Gastroesophageal sphincter (tissue), 4 donors: ENCODE results near the gene UCN. TPM values are rescaled to one million over a fixed set of nuclear protein-coding genes. Genes with fewer than 3 reads are reported as not detected.
"Not testable (repeated sequence)": the region's sequence is repeated elsewhere in the genome, so short reads cannot be mapped to it uniquely, and the experiment has no call there.

Source experiments
- ATAC-seq: fragments of 150-250 bp; one replicate; pipeline ENCODE4 v1.9.1; 2016; ENCODE audit warnings: mild to moderate bottlenecking, moderate library complexity
- H3K27ac ChIP-seq, 4 donors: fragments of 200-600 bp; sonication (generic) in 3 of 4; 1 replicate in 3 of 4; 2 replicates in 1 of 4; pipeline ENCODE4 v1.5.1; 2016 to 2019
- H3K27me3 ChIP-seq: fragments of 200-600 bp; sonication (generic); one replicate; pipeline ENCODE4 v1.5.1; 2019
- H3K36me3 ChIP-seq, 2 donors: fragments of 200-600 bp; sonication (generic); one replicate each; pipeline ENCODE4 v1.5.1; 2019; ENCODE audit warnings: control low read depth in 1 of 2
- H3K4me1 ChIP-seq, 3 donors: fragments of 200-600 bp; sonication (generic); 1 replicate in 2 of 3; 2 replicates in 1 of 3; pipeline ENCODE4 v1.5.1; 2016 to 2019; ENCODE audit warnings: control low read depth in 2 of 3
- H3K4me3 ChIP-seq, 2 donors: fragments of 200-600 bp; sonication (generic); one replicate each; pipeline ENCODE4 v1.5.1; 2019; ENCODE audit warnings: mild to moderate bottlenecking in 1 of 2, moderate library complexity in 1 of 2
- H3K9me3 ChIP-seq, 3 donors: fragments of 200-600 bp; sonication (generic); one replicate each; pipeline ENCODE4 v1.5.1; 2017 to 2019; ENCODE audit warnings: control low read depth in 2 of 3
- CTCF ChIP-seq, 4 experiments: fragments of 200-600 bp in 2 of 4; fragments of 450-650 bp in 2 of 4; sonication (generic) in 1 of 4; IDR thresholded peaks; one replicate each; pipeline ENCODE4 v1.5.1; 2017 to 2019; ENCODE audit warnings: antibody characterized with exemption in 4 of 4, mild to moderate bottlenecking in 2 of 4, moderate library complexity in 2 of 4
- EP300 ChIP-seq: sonication (generic); formaldehyde crosslinking; IDR thresholded peaks from one replicate; pipeline ENCODE4 v1.6.1; 2017; ENCODE audit warnings: antibody characterized with exemption, mild to moderate bottlenecking
- POLR2A ChIP-seq, 2 donors: fragments of 450-650 bp; IDR thresholded peaks; one replicate each; pipeline ENCODE4 v1.6.1; 2017; ENCODE audit warnings: antibody characterized with exemption in 2 of 2, mild to moderate bottlenecking in 2 of 2, moderate library complexity in 1 of 2
- POLR2AphosphoS5 ChIP-seq: sonication (generic); formaldehyde crosslinking; IDR thresholded peaks from one replicate; pipeline ENCODE4 v1.6.1; 2017; ENCODE audit warnings: antibody characterized with exemption
- WGBS, 2 donors: methylation state at CpG; one replicate each; pipeline ENCODE4 v1.1.5; 2018; ENCODE audit warnings: low coverage in 1 of 2; 5-methylcytosine and 5-hydroxymethylcytosine counted together
- total RNA-seq, 4 donors: library from RNA; depleted of rRNA; stranded (reverse); fragments of >200 nt; gene quantifications; one replicate each; pipeline ENCODE4 v1.1.0, GENCODE V29; 2016

UCN gene
- total RNA-seq, 4 donors from 2014 or later = 0.67 to 5.0 (median 2.0) TPM

- TF ChIP-seq EP300 = no peak
- no peak for TF ChIP-seq POLR2A (IDR thresholded peaks at IDR 0.05)
- TF ChIP-seq POLR2AphosphoS5 = no peak
- no peak for TF ChIP-seq CTCF (IDR thresholded peaks at IDR 0.05)
- Histone ChIP-seq H3K27me3 (peaks cover 47% of the 10 kb centered on the region), H3K4me1 (peaks cover 0 to 6% (median 0%) of the 10 kb centered on the region in 3 donors), H3K4me3 (no peak overlapping the region), H3K27ac (no peak overlapping the region), H3K36me3 (no peaks in the 10 kb centered on the region), H3K9me3 (no peaks in the 10 kb centered on the region)
- WGBS, 2 donors = 70 to 77% methylated on average over 2 to 3 of the region's 3 CpGs
- ATAC-seq = no peak
These were observed 26.8 kb downstream of the UCN start for GRCh38 chr2:27281442-27281841.

- no peak overlapping the region for H3K27ac ChIP-seq
- WGBS, 2 donors = 65% methylated on average over 2 of the region's 3 CpGs; no CpG with 5 or more reads in 1 of the 2 donors
- peaks cover 0 to 6% (median 0%) of the 10 kb centered on the region in 3 donors for H3K4me1 ChIP-seq
- H3K4me3 ChIP-seq = no peak overlapping the region
- TF ChIP-seq CTCF (IDR thresholded peaks at IDR 0.05) (no peak), EP300 (no peak), POLR2AphosphoS5 (no peak), POLR2A (IDR thresholded peaks at IDR 0.05) (no peak)
- no peaks in the 10 kb centered on the region for H3K36me3 ChIP-seq
- peaks cover 53% of the 10 kb centered on the region for H3K27me3 ChIP-seq
- ATAC-seq = no peak
- no peaks in the 10 kb centered on the region for H3K9me3 ChIP-seq
These were observed 27.4 kb downstream of the UCN start for GRCh38 chr2:27280826-27281225.

DNA sequence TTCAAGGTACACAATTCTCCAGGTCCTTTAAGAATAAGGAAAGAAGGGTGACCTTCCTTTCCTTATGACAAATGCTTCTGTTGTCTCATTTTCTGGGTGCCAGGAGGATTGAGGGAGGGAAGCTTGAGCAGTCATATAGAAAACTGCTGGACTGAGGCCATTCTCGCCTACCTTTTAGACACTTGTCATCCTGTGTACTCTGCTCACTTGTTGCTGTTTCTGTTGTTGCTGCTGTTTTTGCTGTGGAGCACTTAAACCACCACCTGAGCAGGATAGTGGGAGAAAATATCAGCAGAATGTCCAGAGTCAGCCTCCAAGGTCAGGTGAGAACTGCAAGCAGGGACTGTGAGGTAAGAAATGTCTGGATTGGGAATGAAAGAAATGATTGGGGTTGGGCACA lies 30.2 kb downstream of the UCN start:
- no peak for TF ChIP-seq POLR2A (IDR thresholded peaks at IDR 0.05)
- no peak for TF ChIP-seq CTCF (IDR thresholded peaks at IDR 0.05)
- TF ChIP-seq EP300 = no peak
- TF ChIP-seq POLR2AphosphoS5 = no peak
- Histone ChIP-seq H3K27me3 (peaks cover 62% of the 10 kb centered on the region), H3K36me3 (no peaks in the 10 kb centered on the region), H3K4me1 (peaks cover 0 to 6% (median 0%) of the 10 kb centered on the region in 3 donors), H3K9me3 (no peaks in the 10 kb centered on the region), H3K4me3 (no peak overlapping the region), H3K27ac (no peak overlapping the region)
- WGBS, 2 donors = 40% methylated on average over 1 of the region's 1 CpG; no CpG with 5 or more reads in 1 of the 2 donors
- ATAC-seq = no peak

DNA sequence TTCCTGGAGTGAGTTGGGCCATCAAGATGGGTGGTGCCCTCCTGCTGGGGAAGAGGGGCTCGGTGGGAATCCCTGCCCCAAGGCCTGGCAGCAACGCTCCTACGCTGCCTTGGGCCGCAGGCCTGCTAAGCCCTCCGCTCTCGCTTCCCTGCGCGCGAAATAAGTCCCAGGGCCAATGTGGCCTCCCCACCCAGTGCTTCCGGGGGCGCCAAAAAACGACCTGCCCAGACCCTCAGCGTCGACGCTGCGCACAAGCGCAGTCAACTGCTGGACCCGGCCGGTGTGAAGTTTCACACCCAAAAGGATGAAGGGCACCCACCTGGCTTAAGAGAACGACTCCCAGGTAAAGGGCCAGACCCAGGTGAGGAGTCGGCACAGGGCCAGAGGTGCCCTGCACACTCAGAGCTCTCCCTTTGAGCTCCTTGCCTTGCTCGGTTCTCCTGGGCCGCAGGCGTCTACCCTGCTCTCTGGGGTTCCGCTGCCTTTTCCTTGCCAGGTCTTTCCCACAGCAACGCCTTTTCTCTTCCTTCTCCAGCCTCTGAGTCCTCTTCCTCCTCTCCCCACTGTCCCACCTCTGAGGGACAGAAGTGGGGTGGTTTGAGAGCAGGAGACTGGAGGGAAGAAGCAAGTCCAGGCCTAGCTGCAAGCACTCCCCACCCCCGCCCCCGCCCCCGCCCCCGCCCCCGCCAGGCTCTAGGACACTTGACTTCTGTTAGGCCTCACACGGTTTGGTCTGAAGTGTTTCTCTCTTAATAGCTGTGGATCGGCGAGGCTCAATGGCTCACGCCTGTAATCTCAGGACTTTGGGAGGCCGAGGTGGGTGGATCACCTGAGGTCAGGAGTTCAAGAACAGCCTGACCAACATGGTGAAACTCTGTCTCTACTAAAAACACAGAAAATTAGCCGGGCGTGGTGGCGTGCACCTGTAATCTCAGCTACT lies 32.8 kb downstream of the UCN start, which contains the start of gene DNAJC5G:
Gene DNAJC5G (plus strand): TSS at position 223 of the 940 bp plus-strand sequence. CDS start 1,296 bp downstream, outside the sequence.
- Histone ChIP-seq H3K27me3 (peaks cover 60% of the 10 kb centered on the region), H3K27ac (no peak within 1 kb of the TSS), H3K36me3 (no peaks in the 10 kb centered on the region), H3K4me3 (no peak within 1 kb of the TSS), H3K4me1 (peaks cover 0 to 6% (median 0%) of the 10 kb centered on the region in 3 donors), H3K9me3 (no peaks in the 10 kb centered on the region)
- ATAC-seq = no peak
- TF ChIP-seq POLR2AphosphoS5 (no peak), CTCF (IDR thresholded peaks at IDR 0.05) (no peak), EP300 (no peak), POLR2A (IDR thresholded peaks at IDR 0.05) (no peak)
- 83 to 89% methylated on average over 5 to 7 of the region's 39 CpGs for WGBS, 2 donors

GRCh38 chr2:27272537-27273522 lies 35.4 kb downstream of the UCN start:
- not testable (repeated sequence) for H3K4me3 ChIP-seq, ATAC-seq, H3K4me1 ChIP-seq, H3K27ac ChIP-seq, H3K9me3 ChIP-seq, H3K36me3 ChIP-seq
- peaks cover 81% of the 10 kb centered on the region for H3K27me3 ChIP-seq
- 67 to 74% methylated on average over 6 of the region's 15 CpGs for WGBS, 2 donors
